Adipocyte (in vitro differentiated cells): ENCODE results near the gene RPS6KC1.

Experiments
- DNase-seq: peaks from one replicate; pipeline ENCODE4 v3.0.0-alpha.2; 2015; ENCODE audit warnings: low read depth
- H3K27me3 ChIP-seq: replicated peaks from 2 replicates; pipeline ENCODE4 v1.7.0; 2013; ENCODE audit warnings: mild to moderate bottlenecking, low read length, moderate library complexity; ENCODE audit not compliant: control insufficient read depth, insufficient read depth
- H3K36me3 ChIP-seq: 2 replicates; pipeline ENCODE4 v1.7.0; 2013; ENCODE audit warnings: low read length, mild to moderate bottlenecking, moderate library complexity; ENCODE audit not compliant: control insufficient read depth, insufficient read depth, severe bottlenecking
- H3K4me1 ChIP-seq: 2 replicates; pipeline ENCODE4 v1.7.0; 2013; ENCODE audit warnings: mild to moderate bottlenecking, low read length, moderate library complexity; ENCODE audit not compliant: control insufficient read depth, insufficient read depth
- H3K4me3 ChIP-seq: 2 replicates; pipeline ENCODE4 v1.7.0; 2013; ENCODE audit warnings: mild to moderate bottlenecking, low read length, moderate library complexity
- H3K9ac ChIP-seq: 2 replicates; pipeline ENCODE4 v1.7.0; 2013; ENCODE audit warnings: mild to moderate bottlenecking, low read length, moderate library complexity
- H3K9me3 ChIP-seq: 2 replicates; pipeline ENCODE4 v1.7.0; 2013; ENCODE audit warnings: mild to moderate bottlenecking, low read length, moderate library complexity; ENCODE audit not compliant: control insufficient read depth

Gene RPS6KC1

GRCh38 chr1:213242883-213243282 lies 191.8 kb downstream of the RPS6KC1 start:
- Histone ChIP-seq H3K36me3 (peaks cover 20% of the 10 kb centered on the region), H3K27me3 (no peaks in the 10 kb centered on the region), H3K4me1 (no peaks in the 10 kb centered on the region), H3K9me3 (no peaks in the 10 kb centered on the region), H3K4me3 (no peak overlapping the region), H3K9ac (no peak overlapping the region)
- no peak for DNase-seq

GRCh38 chr1:213244664-213245091 lies 193.6 kb downstream of the RPS6KC1 start:
- Histone ChIP-seq H3K9ac (no peak overlapping the region), H3K27me3 (no peaks in the 10 kb centered on the region)
- DNase-seq = peak; percentile 71

GRCh38 chr1:213245260-213245910 lies 194.3 kb downstream of the RPS6KC1 start:
- peaks cover 28% of the 10 kb centered on the region for H3K36me3 ChIP-seq
- no peaks in the 10 kb centered on the region for H3K27me3 ChIP-seq
- no peak overlapping the region for H3K4me3 ChIP-seq
- no peaks in the 10 kb centered on the region for H3K4me1 ChIP-seq
- no peaks in the 10 kb centered on the region for H3K9me3 ChIP-seq
- DNase-seq = no peak
- H3K9ac ChIP-seq = no peak overlapping the region

More at GRCh38 chr1:213244664-213245091, 193.6 kb downstream of the RPS6KC1 start:
- H3K4me1 ChIP-seq = no peaks in the 10 kb centered on the region
- H3K9me3 ChIP-seq = no peaks in the 10 kb centered on the region
- H3K4me3 ChIP-seq = no peak overlapping the region
- peaks cover 28% of the 10 kb centered on the region for H3K36me3 ChIP-seq

- no peak for DNase-seq
- Histone ChIP-seq H3K9me3 (no peaks in the 10 kb centered on the region), H3K27me3 (no peaks in the 10 kb centered on the region), H3K4me3 (no peak overlapping the region), H3K4me1 (no peaks in the 10 kb centered on the region), H3K36me3 (peaks cover 12% of the 10 kb centered on the region), H3K9ac (no peak overlapping the region)
These were observed 196.0 kb downstream of the RPS6KC1 start for GRCh38 chr1:213247038-213247437.

- H3K27me3 ChIP-seq = no peaks in the 10 kb centered on the region
- H3K9ac ChIP-seq = no peak overlapping the region
- no peaks in the 10 kb centered on the region for H3K4me1 ChIP-seq
- H3K36me3 ChIP-seq = peaks cover 7% of the 10 kb centered on the region
- no peak overlapping the region for H3K4me3 ChIP-seq
- no peak for DNase-seq
- no peaks in the 10 kb centered on the region for H3K9me3 ChIP-seq
These were observed 198.4 kb downstream of the RPS6KC1 start for GRCh38 chr1:213249395-213249794.

- Histone ChIP-seq H3K9me3 (no peaks in the 10 kb centered on the region), H3K4me3 (no peak overlapping the region), H3K4me1 (no peaks in the 10 kb centered on the region), H3K27me3 (no peaks in the 10 kb centered on the region), H3K36me3 (peaks cover 7% of the 10 kb centered on the region), H3K9ac (no peak overlapping the region)
- no peak for DNase-seq
These were observed 199.0 kb downstream of the RPS6KC1 start for GRCh38 chr1:213250041-213250440.

- Histone ChIP-seq H3K4me1 (no peaks in the 10 kb centered on the region), H3K4me3 (no peak overlapping the region), H3K9ac (no peak overlapping the region), H3K27me3 (no peaks in the 10 kb centered on the region), H3K9me3 (no peaks in the 10 kb centered on the region), H3K36me3 (peaks cover 7% of the 10 kb centered on the region)
- no peak for DNase-seq
These were observed 199.4 kb downstream of the RPS6KC1 start for GRCh38 chr1:213250446-213250845.

- Histone ChIP-seq H3K36me3 (peaks cover 7% of the 10 kb centered on the region), H3K27me3 (no peaks in the 10 kb centered on the region), H3K4me3 (no peak overlapping the region), H3K4me1 (no peaks in the 10 kb centered on the region), H3K9ac (no peak overlapping the region), H3K9me3 (no peaks in the 10 kb centered on the region)
- peak; percentile 57 for DNase-seq
These were observed 200.9 kb downstream of the RPS6KC1 start for GRCh38 chr1:213251972-213252371.

- H3K4me3 ChIP-seq = no peak overlapping the region
- DNase-seq = no peak
- no peaks in the 10 kb centered on the region for H3K27me3 ChIP-seq
These were observed 205.5 kb downstream of the RPS6KC1 start for GRCh38 chr1:213256438-213257087.

GRCh38 chr1:213260311-213261075 lies 209.5 kb downstream of the RPS6KC1 start:
- Histone ChIP-seq H3K27me3 (no peaks in the 10 kb centered on the region), H3K36me3 (peaks cover 8% of the 10 kb centered on the region), H3K9ac (no peak overlapping the region), H3K4me3 (no peak overlapping the region), H3K9me3 (no peaks in the 10 kb centered on the region), H3K4me1 (no peaks in the 10 kb centered on the region)
- no peak for DNase-seq

More at GRCh38 chr1:213256438-213257087, 205.5 kb downstream of the RPS6KC1 start:
- Histone ChIP-seq H3K9ac (no peak overlapping the region), H3K9me3 (no peaks in the 10 kb centered on the region), H3K36me3 (no peaks in the 10 kb centered on the region), H3K4me1 (no peaks in the 10 kb centered on the region)

GRCh38 chr1:213264531-213264930 lies 213.5 kb downstream of the RPS6KC1 start:
- Histone ChIP-seq H3K36me3 (peaks cover 8% of the 10 kb centered on the region), H3K9me3 (no peaks in the 10 kb centered on the region), H3K4me1 (no peaks in the 10 kb centered on the region), H3K4me3 (no peak overlapping the region), H3K9ac (no peak overlapping the region), H3K27me3 (no peaks in the 10 kb centered on the region)
- DNase-seq = no peak
